Spleen (tissue), 7 donors: ENCODE data around the gene RSL24D1.

ENCODE experiments used
- CTCF ChIP-seq, 11 experiments: fragments of 200-600 bp in 7 of 11; fragments of 450-650 bp in 4 of 11; sonication (generic) in 4 of 11; IDR thresholded peaks in 8 of 11; conservative IDR thresholded peaks in 3 of 11; 1 replicate in 7 of 11; 2 replicates in 4 of 11; pipeline versions ENCODE4 v1.4.0 to v1.8.0; 2016 to 2021; ENCODE audit warnings: antibody characterized with exemption in 11 of 11, inconsistent platforms in 4 of 11, mild to moderate bottlenecking in 1 of 11
- POLR2A ChIP-seq, 3 donors: fragments of 450-650 bp; IDR thresholded peaks; one replicate each; pipeline ENCODE4 v1.5.1; 2017; ENCODE audit warnings: antibody characterized with exemption in 3 of 3, mild to moderate bottlenecking in 1 of 3
- donor health status: DM: no; HTN: no; CAD: no; lungs with moderate emphysema.
- donor health status: DM: no; HTN: no; CAD: no.
- donor health status: DM: no; HTN: no; CAD: no.

DNA sequence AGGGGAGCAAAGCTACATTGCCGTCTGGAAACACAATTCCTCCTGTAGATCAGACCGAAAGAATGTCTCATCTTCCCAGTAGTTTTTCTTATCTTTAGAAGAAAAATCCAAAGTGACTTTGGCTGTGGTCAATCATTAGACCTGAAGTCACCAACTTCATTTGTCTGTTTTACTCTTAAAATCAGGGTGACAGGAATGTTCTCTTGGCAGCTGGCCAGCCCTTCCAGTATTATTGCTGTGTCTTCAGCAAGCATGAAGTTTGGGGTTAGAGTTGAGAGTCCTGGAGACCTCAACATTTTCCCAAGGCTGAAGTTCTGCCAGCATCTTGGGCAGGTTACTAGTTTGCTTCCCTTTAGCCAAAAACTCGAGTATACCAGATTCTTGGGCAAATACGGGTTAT lies 32.5 kb downstream of the RSL24D1 start:
- TF ChIP-seq CTCF (IDR thresholded peaks at IDR 0.05 in 8 of 11, conservative IDR thresholded peaks at IDR 0.05 in 3 of 11), result no peak
- TF ChIP-seq POLR2A (IDR thresholded peaks at IDR 0.05), result no peak
